ENCODE results near the gene JCAD. TPM values are rescaled to one million over a fixed set of nuclear protein-coding genes. Genes with fewer than 3 reads are reported as not detected.

The JCAD gene
- total RNA-seq, 1 experiment from 2014 or later: 1.2 TPM

GRCh38 chr10:30045961-30046360, 13.4 kb downstream of the JCAD start:
- no peak for DNase-seq (ENCODE audit: low read depth)

GRCh38 chr10:30043476-30044270, 15.7 kb downstream of the JCAD start:
- DNase-seq (ENCODE audit: low read depth): no peak

DNA sequence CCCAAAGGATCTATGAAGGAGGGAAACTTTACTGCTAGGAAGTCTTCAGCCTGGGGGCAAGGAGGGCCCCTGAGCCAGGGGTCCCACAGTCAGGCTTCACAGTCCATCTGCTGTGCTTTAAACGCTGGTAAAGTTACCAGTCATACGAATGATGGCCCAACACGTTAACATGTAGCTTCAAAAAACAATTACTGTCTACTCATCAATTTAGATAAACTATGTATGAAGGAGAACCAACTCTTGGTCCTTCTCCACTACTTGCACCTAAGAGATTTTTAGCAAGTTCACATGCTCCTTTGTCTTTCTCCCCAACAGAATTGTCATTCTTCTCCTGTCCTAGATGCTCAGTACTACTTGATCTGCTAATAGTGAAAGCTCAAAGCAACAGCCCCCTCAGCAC, 16.6 kb downstream of the JCAD start:
- DNase-seq (ENCODE audit: low read depth): no peak

- no peak for DNase-seq (ENCODE audit: low read depth)
Observed at GRCh38 chr10:30041196-30042105, 17.9 kb downstream of the JCAD start.

GRCh38 chr10:30040597-30040996, 18.8 kb downstream of the JCAD start:
- DNase-seq (ENCODE audit: low read depth): no peak

- DNase-seq (ENCODE audit: low read depth): no peak
Observed at GRCh38 chr10:30039988-30040387, 19.4 kb downstream of the JCAD start.

DNA sequence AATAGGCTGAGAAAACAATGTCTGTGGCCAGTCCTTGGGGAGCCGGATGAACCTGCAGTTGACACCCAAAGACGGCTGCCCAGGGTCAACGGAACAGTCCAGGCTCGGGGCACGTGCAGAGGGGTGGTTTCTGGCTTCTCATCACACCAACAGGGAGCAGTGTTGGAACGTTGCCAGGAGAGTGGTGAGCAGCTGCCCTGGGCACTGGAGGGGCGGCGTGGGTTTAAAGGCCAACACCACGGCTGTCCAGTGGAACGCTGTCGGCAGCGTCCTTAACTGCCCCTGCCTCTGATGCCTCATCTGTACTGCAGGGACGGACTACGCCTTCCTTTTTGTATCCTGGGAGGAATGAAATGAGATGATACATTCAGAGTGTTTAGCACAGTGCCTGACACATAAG, 19.8 kb downstream of the JCAD start:
- peak; percentile 38 for DNase-seq (ENCODE audit: low read depth)

DNA sequence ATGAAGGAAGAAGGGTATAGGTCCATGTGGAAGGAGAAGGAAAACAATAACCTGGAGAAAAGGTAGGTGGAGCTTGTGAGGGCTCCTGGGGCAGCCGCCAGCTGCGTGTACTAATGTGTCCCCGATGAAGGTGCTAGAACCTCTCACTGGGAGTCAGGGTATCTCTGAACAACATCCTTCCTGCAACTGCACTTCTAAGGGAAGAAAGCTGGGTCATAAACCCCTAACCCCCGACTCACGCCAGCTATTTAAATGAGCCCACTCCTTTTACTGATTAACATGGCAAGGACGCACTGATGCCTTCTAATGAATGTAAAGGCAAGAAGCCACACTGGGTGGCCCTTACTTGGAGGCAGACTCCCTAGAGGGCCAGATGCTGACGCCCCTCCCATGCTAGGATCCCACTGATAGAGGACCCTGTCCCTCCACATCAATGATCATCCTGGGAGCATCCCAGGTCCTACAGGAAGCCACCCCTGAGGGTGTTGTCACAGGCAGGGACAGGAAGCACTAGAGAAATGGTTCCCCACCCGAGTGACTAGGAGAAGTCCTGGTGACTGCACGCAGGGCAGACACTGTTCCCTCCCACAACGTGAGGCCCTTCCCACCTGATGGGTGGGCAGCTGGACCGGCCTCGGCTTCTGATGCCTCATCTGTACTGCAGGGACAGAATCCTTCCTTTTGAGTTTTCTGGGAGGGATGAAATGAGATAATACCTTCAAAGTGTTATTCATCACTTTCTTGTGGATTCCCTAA, 20.4 kb downstream of the JCAD start:
- DNase-seq (ENCODE audit: low read depth): no peak

- peak; percentile 38 for DNase-seq (ENCODE audit: low read depth)
Observed at GRCh38 chr10:30037620-30038336, 21.6 kb downstream of the JCAD start.

- no peak for DNase-seq (ENCODE audit: low read depth)
Observed at GRCh38 chr10:30036811-30037210, 22.6 kb downstream of the JCAD start.

- peak; percentile 30 for DNase-seq (ENCODE audit: low read depth)
Observed at GRCh38 chr10:30036341-30036740, 23.0 kb downstream of the JCAD start.

- no peak for DNase-seq (ENCODE audit: low read depth)
Observed at GRCh38 chr10:30034433-30035137, 24.8 kb downstream of the JCAD start.

DNA sequence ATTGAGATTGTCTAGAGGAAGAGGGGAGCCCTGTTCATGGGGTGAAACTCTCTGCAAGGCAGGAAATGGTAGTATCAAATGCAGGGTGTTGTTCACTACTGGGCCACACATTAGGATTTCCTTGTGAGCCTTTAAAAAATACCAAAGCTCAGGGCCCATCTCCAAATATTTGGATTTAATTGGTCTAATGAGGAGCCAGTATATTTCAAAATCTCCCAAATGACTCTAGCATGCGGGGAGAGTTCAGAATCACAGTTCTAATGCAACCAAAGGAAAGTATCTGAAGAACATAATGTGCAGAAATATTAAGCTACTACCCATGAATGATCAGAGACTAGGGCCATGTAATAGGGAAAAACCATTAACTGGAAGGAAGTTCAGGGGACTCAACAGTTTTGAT, 27.3 kb downstream of the JCAD start:
- DNase-seq (ENCODE audit: low read depth): no peak

DNA sequence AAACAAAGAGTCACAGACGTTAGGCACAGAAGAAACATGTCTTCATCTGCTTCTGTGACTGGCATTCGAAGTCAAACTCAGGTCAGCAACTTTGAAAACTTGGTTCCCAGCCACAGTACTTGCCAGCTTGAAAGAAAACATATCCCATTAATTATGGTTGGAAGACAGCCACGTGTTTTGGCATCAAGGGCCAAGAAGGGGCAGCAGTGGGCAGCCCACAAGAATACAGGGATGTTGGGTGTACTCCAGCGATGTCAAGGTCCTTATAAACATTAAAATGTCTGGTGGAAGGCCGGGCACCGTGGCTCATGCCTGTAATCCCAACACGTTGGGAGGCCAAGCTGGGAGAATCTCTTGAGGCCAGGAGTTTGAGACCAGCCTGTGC, 29.5 kb downstream of the JCAD start:
- DNase-seq (ENCODE audit: low read depth): peak; percentile 40

DNA sequence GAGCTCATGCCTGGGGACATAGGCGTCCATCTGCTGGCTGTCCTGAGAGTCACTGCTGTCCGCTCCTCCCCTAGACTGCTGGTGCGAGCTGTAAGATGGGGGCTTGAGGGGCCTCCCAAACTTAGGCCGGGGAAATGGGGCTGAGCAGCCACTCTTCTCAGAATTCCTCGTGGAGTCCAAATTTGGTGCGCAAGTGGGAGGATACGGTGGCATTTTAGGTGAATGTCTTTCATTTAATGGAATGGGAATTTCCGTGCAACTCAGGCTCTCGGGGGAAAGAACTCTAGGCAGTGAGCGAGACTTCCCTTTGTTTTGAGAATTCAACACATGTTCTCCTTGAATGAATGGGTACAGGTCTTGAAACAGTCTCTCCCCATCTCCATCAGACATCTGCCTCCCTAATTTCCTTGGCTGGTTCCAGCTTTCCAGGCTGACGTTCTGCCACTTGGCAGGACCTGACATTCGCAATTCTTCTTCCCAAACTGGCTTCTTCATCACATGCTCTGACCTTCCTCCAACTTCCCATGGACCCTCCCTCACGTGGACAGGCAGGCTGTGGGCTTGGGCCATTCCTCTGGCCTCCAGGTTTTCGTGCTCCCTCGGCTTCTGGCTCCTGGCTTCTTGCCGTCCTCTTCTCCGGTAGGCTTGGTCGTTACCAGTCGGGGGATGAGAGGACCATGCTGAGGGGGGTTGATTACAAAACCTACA, 30.1 kb downstream of the JCAD start:
- no peak for DNase-seq (ENCODE audit: low read depth)

GRCh38 chr10:30028738-30029030, 30.7 kb downstream of the JCAD start:
- peak; percentile 37 for DNase-seq (ENCODE audit: low read depth)

- DNase-seq (ENCODE audit: low read depth): no peak
Observed at GRCh38 chr10:30028006-30028737, 31.2 kb downstream of the JCAD start.

GRCh38 chr10:30027057-30028005, 32.1 kb downstream of the JCAD start:
- peak; percentile 55 for DNase-seq (ENCODE audit: low read depth)

- no peak for DNase-seq (ENCODE audit: low read depth)
Observed at GRCh38 chr10:30026578-30026977, 32.8 kb downstream of the JCAD start.
